CD4-positive, alpha-beta T cell treated with Interleukin-6 for 4 hours (primary cell): ENCODE data around the gene APOL2.
A peak's percentile ranks its signal among the peaks of the same experiment; 100 is the strongest.
"Not testable (repeated sequence)": the region's sequence is repeated elsewhere in the genome, so short reads cannot be mapped to it uniquely, and the experiment has no call there.

Experiments
- DNase-seq: peaks from one replicate; pipeline ENCODE4 v3.0.0-alpha.2; 2020; ENCODE audit warnings: mixed read lengths

Gene APOL2

DNA sequence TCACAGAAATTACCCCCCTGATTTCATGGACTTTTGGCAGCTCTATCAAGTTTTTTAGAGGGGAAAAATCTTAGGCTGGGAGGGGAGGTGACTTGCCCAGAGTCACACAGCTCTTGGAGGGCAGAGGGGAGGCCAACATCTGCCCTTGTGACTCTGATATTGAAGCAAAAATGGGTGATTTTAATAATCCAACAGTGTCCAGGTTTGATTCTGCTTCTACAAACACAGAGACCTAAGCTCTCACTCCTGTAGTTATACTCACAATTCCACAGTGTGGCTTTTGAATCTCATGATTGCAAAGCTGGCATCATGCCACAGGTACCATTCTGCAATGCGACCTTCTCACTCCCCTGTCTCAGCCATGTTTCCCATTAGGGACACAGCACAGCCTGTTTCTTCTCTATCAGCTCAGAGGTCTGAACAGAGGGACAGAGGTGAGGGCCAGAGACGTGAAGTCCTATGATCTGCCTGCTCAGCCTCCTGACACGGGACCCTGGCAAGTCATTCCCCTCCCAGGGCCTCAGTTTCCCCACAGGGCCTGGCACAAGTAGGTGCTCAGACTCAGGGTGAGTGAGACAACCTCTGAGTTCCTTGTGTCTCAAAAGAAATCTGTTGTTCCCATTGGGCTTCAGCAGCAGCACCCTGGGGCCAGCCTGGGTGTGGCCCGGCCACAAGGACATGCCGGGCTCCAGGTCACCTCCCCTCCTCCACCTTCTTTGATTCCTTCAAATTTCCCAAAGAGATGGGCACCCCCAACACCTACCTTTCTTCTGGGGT is 766 bp downstream of the APOL2 start:
- DNase-seq: peak; percentile 28

DNA sequence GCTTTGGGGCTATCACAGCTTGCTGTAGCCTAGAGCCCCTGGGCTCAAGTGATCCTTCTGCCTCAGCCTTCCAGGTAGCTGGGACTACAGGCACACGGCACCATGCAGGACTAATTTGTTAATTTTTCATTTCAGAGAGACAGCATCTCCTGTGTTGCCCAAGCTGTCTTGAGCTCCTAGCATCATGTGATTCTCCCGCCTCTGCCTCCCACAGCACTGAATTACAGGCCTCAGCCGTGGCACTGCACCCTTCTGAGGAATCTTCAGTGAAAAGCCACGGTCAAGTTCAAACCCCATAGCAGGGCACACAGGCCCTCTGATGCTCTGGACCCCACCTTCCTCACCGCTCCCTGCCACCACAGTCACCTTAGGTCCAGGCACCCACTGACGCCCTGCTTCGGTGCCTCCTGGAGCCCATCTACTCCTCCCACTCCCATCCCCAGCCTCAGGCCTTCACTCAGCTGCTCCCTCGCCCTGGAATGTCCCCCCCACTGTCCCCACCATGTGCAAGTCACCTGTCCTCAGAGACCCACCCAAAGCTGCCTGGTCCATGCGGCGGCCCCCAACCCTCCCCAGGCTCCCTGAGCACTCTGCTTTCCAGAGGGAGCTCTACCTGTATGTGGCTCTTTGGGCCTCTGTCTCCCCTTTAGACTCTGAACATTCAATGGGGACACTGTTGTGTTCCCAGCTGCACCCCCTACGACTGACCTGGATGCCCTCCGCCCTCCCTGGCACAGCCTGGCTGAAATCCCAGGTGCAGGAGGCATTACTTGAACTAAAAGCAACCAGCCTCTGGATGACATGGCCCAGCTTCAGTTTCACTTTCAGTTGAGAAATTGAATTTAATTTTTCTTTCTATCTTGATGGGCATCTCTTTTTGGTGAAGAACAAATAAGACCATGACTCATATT is 1.6 kb downstream of the APOL2 start:
- peak; percentile 32 for DNase-seq

DNA sequence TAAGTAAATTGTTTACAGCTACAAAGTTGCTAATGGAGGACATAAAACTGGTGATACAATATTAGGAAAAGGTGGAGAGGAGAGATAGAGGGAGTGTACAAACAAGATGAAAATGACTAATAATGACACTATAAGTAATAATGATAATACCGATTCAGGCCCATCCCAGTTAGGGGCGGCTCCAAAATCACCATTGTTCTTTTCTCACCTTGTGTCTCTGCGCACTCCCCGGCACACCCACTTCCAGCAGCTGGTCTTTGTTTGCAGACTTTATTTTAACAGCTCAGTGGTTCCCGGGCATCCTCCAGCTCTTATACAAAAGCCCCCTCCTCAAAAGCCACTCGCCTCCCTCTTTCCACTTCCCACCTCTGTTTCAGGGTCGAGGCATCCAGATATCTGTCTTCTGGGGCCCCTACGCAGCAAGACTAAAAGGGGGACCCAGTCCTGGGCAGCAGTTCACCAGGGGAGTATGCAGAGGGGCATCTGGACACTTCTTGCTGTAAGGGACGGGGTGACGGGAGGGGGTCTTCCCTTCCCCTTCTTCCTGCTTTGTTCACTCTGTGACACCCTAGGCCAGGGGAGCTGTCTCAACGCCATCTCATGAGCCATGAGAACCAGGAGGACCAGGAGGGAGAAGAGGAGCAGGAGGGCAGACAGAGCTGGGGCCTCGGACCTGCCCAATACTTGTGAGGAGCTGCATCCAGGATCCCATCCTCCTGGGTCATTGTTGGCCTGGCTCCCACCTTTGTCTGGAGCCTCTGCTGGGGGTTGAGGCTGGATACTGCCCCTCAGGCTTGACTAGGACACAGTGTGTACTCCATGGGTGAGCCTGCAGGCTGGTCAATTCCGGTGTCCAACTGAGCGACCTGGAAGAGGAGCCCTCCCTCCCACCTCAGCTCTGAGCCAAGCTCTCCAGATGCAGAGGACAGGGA is 2.7 kb downstream of the APOL2 start:
- no peak for DNase-seq

GRCh38 chr22:36235585-36235984 is 3.7 kb downstream of the APOL2 start:
- DNase-seq: no peak

GRCh38 chr22:36234919-36235318 is 4.4 kb downstream of the APOL2 start:
- no peak for DNase-seq

- DNase-seq: no peak
Measured at GRCh38 chr22:36234213-36234612, 5.1 kb downstream of the APOL2 start.

DNA sequence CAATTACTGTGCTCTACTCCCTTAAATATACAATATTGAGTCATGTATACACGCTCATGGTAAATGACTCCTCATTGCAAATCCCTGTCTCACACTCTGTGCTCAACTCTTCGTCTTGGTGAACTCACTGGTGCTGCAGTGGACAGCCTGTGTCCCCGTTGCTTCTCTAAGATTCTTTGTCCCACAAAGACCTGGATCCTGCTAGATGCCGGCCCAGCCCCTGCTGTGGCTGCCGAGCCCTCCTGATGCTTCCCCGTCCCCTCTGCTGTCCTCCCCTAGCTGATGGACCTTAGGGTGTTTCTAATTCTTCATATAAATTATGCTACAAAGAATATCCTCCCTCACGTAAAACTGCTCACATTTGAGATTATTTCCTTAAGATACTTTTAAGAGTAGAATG is 5.5 kb downstream of the APOL2 start:
- DNase-seq: no peak

DNA sequence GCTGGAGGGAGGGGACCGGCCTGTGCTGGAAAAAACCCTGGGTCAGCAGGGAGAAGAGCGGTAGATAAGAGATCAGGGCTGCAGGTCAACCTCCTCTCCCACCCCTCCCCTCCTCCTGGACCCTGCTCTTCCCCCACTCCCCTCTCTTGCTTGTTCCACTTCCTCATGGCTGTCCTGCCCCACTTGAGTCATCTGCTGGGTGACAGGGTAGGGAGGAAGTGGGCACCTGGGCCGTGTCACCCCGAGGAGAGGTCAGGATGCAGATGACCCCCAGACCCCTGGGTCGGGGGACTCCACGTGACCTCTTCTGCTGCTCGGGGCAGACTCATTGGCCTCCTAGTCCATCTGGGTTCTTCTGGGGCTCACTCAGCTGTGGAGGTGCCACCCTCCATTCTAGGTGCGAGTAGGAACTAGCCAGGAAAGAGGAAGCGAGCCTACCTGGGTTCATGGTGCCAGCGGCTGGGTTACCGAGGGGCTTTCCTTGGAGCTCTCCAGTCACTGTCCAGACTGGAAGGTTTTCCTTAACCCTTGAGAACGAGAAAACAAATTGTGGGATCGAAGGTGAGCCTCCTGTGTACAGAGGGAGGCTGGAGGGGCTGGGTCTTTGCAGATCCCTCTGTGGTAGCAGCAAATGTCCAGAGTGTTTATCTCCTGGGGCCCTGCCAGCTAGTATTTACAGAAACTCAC is 6.5 kb downstream of the APOL2 start:
- DNase-seq: no peak

- DNase-seq: not testable (repeated sequence)
Measured at GRCh38 chr22:36231051-36231450, 8.3 kb downstream of the APOL2 start.

DNA sequence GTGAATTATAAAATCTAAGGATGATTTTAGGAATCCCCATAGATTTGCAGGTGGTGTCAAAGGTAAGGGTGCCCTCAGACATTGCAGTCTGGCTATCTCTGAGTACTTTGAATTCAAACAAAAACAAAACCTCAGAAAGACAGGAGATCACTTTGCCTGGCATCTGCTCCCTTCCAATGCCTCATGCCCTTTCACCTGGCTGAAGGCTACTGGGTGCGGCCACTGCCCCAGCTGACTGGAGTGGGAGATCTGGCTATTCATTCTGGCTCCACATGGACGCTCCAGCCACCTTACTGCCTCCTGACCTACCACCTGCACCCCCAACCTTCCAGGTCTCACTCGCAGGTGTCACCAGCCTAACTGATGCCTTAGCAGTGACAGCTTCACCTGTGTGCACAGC is 9.7 kb downstream of the APOL2 start:
- DNase-seq: not testable (repeated sequence)

DNA sequence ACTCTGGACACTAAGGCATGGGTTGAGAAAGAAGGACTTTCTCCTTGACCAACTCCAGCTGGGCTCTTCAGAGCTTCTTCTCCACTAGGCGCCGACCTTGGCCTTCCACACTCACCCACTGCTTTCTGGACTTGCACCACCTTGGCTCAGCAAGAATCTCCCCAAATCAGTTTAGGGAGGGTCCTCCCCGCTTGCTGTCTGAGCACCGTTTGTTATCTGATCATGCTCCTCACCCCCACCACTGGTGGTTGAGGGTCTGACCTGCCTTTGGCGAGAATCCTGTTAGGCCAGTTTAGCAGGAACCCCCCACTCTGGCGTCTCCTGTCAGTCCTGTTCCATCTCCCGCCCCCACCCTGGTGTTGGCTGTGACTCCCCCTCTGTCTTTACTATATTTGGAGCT is 10.4 kb downstream of the APOL2 start:
- DNase-seq: no peak

GRCh38 chr22:36228369-36228768 is 11.0 kb downstream of the APOL2 start:
- DNase-seq: not testable (repeated sequence)

- DNase-seq: no peak
Measured at GRCh38 chr22:36227806-36228205, 11.5 kb downstream of the APOL2 start.

GRCh38 chr22:36227396-36227795 is 11.9 kb downstream of the APOL2 start:
- DNase-seq: no peak

- no peak for DNase-seq
Measured at GRCh38 chr22:36226189-36226588, 13.1 kb downstream of the APOL2 start.

DNA sequence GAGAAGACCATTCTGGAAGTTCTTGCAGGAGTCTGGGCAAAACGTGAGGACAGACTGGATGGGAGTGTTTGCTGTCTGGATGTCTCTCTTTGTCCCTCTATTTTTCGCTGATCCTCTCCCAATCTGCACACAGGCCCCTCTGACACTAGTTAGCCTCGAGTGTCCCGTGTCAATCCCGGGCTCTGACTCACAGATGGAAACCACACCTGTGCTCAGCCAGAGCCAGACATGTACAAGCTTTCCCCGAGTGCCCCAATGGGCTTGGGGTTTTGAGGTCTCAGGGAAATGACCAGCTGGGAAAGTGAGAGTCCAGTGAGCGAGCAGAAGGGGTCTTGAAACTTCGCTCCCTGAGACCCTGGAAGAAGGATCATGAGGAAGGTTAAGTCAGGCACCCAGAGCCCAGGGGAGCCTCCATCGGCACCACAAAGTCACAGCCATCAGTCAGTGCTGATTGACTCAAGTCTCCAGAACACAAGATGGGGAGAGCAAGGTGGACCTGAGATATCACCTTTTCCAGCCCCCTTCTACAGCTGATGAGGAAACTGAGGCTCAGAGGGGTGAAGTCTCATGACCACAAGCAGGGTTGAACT is 13.9 kb downstream of the APOL2 start:
- no peak for DNase-seq

DNA sequence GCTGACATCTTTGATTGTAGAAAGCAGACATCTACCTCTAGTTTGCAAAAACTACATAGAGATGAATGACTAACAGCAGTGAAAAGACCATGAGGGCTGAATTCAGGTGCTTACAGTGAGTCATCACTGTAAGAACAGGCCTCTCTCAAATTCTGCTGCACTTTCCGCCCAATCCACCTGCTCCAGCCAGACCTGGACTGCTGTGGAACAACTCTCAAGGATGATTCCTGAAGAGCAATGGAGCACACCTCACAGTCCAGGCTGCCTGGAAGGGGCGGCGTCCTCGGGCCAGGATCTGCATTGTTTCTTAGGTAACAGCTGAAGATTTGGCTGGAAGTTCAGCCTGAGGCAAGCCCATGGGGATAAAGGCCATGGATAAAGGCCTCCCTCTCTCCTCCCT is 15.1 kb downstream of the APOL2 start:
- DNase-seq: no peak

GRCh38 chr22:36223504-36223903 is 15.8 kb downstream of the APOL2 start:
- DNase-seq: no peak

GRCh38 chr22:36222887-36223450 is 16.4 kb downstream of the APOL2 start:
- no peak for DNase-seq

DNA sequence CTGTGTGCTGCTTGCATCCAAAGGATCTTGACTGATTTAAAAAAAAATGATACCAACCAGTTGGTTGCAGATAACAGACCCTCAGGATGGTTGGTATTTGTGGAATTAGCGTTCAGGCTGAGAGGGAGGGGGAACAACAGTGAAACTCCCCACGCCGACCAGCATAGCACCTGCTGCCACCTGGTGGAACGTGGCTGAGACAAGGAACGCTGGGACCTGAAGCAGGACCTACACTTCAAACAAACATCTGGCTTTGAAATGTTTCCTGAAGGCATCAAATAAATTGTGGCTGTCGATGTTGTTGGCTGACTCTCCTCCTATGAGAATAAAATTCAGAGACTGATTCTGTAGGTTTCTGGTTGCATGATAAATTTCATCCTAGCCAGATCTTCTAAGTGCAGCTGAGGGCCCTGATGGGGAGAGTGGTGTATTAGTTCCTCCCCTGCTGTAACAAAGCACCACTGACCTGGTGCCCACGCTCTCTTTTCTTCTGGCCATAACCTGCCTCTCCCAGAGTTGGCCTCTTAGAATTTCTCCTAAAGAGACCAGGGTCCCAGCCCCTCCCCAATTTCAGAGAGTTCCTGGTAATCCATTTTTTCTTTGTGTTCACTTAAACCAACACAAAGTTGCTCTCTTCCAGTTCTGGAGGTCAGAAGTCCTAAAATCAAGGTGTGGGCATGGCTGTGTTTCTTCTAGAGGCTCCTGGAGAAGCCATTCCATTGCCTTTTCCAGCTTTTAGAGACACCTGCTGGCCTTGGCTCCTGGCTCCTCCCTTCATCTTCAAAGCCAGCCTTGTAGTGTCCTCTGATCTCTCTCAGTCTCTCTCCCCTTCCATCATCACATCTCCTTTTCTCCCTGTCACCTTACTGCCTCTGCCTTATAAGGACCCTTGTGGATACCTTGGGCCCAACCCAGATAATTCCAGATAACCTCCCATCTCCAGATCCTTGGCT is 17.3 kb downstream of the APOL2 start:
- peak; percentile 73 for DNase-seq
